ENCODE results near the gene MBD5. TPM values are rescaled to one million over a fixed set of nuclear protein-coding genes. Genes with fewer than 3 reads are reported as not detected.

Gene MBD5
- polyA plus RNA-seq, 2 of the 4 experiments (the other 2 are of a cell fraction), result 5.4 to 24.1 TPM

DNA sequence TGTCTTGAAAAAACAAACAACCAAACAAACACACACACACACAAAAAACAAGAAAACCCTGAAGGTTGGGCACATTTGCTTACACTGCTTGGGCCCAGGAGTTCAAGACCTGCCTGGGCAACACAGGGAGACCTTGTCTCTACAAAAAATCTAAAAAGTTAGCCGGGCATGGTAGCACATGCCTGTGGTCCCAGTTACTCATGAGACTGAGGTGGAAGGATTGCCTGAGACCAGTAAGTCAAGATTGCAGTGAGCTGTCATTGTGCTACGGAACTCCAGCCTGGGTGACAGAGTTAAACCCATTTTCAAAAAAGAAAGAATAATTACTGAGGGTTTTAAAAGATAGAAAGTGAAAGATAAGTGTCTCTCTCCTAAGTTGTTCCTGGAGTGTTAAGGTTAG, 103.4 kb downstream of the MBD5 start:
- CTCF ChIA-PET, result no interaction called here
- Histone ChIP-seq H3K9me3 (no peaks in the 10 kb centered on the region), H3K27ac (no peak overlapping the region), H3K4me3 (no peak overlapping the region), H3K4me2 (no peak overlapping the region), H3K4me1 (no peaks in the 10 kb centered on the region)
- TF ChIP-seq TFCP2L1 (CRISPR knock-in tag; IDR thresholded peaks at IDR 0.05), result no peak
- TF ChIP-seq NR3C1 (IDR thresholded peaks at IDR 0.05), result no peak
- TF ChIP-seq, protein P1, sequence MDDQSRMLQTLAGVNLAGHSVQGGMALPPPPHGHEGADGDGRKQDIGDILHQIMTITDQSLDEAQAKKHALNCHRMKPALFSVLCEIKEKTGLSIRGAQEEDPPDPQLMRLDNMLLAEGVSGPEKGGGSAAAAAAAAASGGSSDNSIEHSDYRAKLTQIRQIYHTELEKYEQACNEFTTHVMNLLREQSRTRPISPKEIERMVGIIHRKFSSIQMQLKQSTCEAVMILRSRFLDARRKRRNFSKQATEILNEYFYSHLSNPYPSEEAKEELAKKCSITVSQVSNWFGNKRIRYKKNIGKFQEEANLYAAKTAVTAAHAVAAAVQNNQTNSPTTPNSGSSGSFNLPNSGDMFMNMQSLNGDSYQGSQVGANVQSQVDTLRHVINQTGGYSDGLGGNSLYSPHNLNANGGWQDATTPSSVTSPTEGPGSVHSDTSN (IDR thresholded peaks at IDR 0.05), result no peak
- TF ChIP-seq RCOR1 (IDR thresholded peaks at IDR 0.05; ENCODE audit: low read depth, low read length), result no peak
- TF ChIP-seq JUNB (IDR thresholded peaks at IDR 0.05), result no peak
- no peak for TF ChIP-seq KDM1A (IDR thresholded peaks at IDR 0.05; ENCODE audit: low read depth)
- TF ChIP-seq HOXB13 (CRISPR knock-in tag; IDR thresholded peaks at IDR 0.05; ENCODE audit: low read depth), result no peak
- no peak for TF ChIP-seq ZNF302 (CRISPR knock-in tag; IDR thresholded peaks at IDR 0.05)
- TF ChIP-seq POLR2A (IDR thresholded peaks at IDR 0.05; ENCODE audit: low read length), result no peak
- TF ChIP-seq, protein P2, sequence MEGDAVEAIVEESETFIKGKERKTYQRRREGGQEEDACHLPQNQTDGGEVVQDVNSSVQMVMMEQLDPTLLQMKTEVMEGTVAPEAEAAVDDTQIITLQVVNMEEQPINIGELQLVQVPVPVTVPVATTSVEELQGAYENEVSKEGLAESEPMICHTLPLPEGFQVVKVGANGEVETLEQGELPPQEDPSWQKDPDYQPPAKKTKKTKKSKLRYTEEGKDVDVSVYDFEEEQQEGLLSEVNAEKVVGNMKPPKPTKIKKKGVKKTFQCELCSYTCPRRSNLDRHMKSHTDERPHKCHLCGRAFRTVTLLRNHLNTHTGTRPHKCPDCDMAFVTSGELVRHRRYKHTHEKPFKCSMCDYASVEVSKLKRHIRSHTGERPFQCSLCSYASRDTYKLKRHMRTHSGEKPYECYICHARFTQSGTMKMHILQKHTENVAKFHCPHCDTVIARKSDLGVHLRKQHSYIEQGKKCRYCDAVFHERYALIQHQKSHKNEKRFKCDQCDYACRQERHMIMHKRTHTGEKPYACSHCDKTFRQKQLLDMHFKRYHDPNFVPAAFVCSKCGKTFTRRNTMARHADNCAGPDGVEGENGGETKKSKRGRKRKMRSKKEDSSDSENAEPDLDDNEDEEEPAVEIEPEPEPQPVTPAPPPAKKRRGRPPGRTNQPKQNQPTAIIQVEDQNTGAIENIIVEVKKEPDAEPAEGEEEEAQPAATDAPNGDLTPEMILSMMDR (IDR thresholded peaks at IDR 0.05), result no peak
- no peak for TF ChIP-seq SREBF2 (IDR thresholded peaks at IDR 0.05)
- no peak for TF ChIP-seq HDAC2 (IDR thresholded peaks at IDR 0.05)
- TF ChIP-seq TP53 (CRISPR knock-in tag; IDR thresholded peaks at IDR 0.05), result no peak
- no peak for DNase-seq (ENCODE audit: low read depth in 1 of 2, low spot score in 1 of 2)
- POLR2A ChIA-PET, result no interaction called here
- ATAC-seq, result no peak
- WGBS (ENCODE audit: missing lambda C conversion rate), result 79% methylated on average over 2 of the region's 2 CpGs
- FAIRE-seq, result no peak

DNA sequence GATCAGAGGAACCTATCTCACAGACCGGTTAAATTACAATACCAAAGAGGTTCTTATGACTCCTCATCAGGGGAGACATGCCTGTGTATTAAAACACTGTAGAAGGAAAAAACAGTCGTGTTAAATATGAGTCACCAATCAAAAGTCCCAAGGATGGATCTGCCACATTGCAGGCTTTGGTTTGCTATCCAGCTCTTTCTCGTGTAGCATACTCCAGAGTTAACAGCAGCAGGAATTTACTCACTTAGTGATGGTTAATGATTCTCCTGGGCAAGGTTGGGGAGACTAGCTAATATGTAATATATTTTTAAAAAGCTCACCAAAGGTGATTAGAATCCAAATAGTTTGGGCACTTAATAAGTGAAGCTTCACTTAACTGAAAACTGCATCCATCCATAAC, 109.7 kb downstream of the MBD5 start:
- ATAC-seq (peak; percentile 89 to 91), DNase-seq (ENCODE audit: low read depth in 1 of 2, low spot score in 1 of 2) (peak; percentile 4 to 41), FAIRE-seq (no peak)
- TF ChIP-seq FOSL2 (IDR thresholded peaks at IDR 0.05), result no peak
- peak; percentile 71 for TF ChIP-seq FOSL2 (CRISPR knock-in tag; IDR thresholded peaks at IDR 0.05)
- no peak for TF ChIP-seq ZNF302 (CRISPR knock-in tag; IDR thresholded peaks at IDR 0.05)
- Histone ChIP-seq H3K4me2 (peak overlapping the region; percentile 64), H3K9me3 (no peaks in the 10 kb centered on the region), H3K4me3 (no peak overlapping the region), H3K4me1 (peaks cover 31% of the 10 kb centered on the region), H3K27ac (peak overlapping the region in 1 of 2 experiments; percentile 62; a peak in 3 of 6 replicates)
- ChIA-PET POLR2A (no interaction called here), CTCF (no interaction called here)
- 2% methylated on average over 3 of the region's 3 CpGs for WGBS (ENCODE audit: missing lambda C conversion rate)

DNA sequence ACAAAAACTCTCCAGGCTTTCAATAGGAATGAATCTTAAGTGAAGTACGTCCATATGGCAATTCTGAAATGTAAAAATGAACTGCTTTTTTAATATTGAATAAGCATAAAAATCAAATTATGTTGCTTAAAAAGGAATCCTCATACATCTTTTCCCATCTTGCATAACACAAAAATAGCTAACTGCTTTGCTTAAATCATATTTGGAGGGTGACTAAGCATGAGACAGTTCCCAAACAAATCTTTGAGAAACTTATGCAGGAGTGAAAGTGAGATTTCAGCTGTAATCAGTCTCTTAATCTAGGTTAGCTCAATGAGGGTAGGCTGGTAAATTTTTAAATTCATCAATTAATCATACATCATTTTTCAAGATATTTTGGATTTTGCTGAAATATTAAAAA, 111.5 kb downstream of the MBD5 start:
- Histone ChIP-seq H3K9me3 (no peaks in the 10 kb centered on the region), H3K4me1 (peaks cover 31% of the 10 kb centered on the region), H3K4me3 (no peak overlapping the region), H3K27ac (no peak overlapping the region), H3K4me2 (peak overlapping the region; percentile 64)
- ChIA-PET POLR2A (no interaction called here), CTCF (no interaction called here)
- TF ChIP-seq CEBPB (IDR thresholded peaks at IDR 0.05) (peak; percentile 46 to 70; a peak in 3 of 4 replicates), FOSL2 (IDR thresholded peaks at IDR 0.05) (no peak), FOSL2 (CRISPR knock-in tag; IDR thresholded peaks at IDR 0.05) (peak; percentile 26; the same call in 1 of the 2 replicates), JUNB (IDR thresholded peaks at IDR 0.05) (peak; percentile 20; the same call in 1 of the 2 replicates)
- TF ChIP-seq, protein P3, sequence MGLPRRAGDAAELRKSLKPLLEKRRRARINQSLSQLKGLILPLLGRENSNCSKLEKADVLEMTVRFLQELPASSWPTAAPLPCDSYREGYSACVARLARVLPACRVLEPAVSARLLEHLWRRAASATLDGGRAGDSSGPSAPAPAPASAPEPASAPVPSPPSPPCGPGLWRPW (IDR thresholded peaks at IDR 0.05), result no peak
- FAIRE-seq (no peak), ATAC-seq (no peak), DNase-seq (ENCODE audit: low read depth in 1 of 2, low spot score in 1 of 2) (no peak)
- WGBS (ENCODE audit: missing lambda C conversion rate), result 53% methylated on average over 1 of the region's 1 CpG

DNA sequence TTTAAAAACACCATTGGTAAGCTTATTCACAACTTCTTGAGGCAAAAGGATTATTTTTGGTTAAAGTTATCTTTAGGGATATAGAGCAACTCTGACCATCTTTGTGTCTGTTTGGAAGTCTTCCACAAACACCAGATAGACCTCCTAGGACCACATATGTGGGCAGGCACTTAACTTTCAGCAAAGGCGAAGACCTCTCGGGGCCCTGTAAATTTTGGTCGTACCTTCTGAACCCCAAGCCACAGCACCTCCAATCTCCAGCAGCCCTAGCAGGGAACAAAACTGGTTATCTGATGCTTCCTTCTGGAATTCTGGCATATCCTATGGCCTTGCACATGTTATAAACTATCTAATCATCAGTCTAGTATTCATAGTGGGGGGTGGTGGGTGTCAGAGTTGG, 114.8 kb downstream of the MBD5 start:
- ATAC-seq (no peak), FAIRE-seq (no peak), DNase-seq (ENCODE audit: low read depth in 1 of 2, low spot score in 1 of 2) (no peak)
- ChIA-PET CTCF (no interaction called here), POLR2A (interaction anchor here (1.3 kb wide), 1 partner anchor 115 kb away, joined by 3 read pairs; the partner anchor contains the start of gene ORC4)
- Histone ChIP-seq H3K4me2 (no peak overlapping the region), H3K4me1 (peaks cover 22% of the 10 kb centered on the region), H3K4me3 (no peak overlapping the region), H3K27ac (no peak overlapping the region), H3K9me3 (no peaks in the 10 kb centered on the region)
- TF ChIP-seq RAD21 (conservative IDR thresholded peaks at IDR 0.05 in 1 of 2, IDR thresholded peaks at IDR 0.05 in 1 of 2), result no peak
- TF ChIP-seq, protein P4, sequence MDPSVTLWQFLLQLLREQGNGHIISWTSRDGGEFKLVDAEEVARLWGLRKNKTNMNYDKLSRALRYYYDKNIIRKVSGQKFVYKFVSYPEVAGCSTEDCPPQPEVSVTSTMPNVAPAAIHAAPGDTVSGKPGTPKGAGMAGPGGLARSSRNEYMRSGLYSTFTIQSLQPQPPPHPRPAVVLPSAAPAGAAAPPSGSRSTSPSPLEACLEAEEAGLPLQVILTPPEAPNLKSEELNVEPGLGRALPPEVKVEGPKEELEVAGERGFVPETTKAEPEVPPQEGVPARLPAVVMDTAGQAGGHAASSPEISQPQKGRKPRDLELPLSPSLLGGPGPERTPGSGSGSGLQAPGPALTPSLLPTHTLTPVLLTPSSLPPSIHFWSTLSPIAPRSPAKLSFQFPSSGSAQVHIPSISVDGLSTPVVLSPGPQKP (IDR thresholded peaks at IDR 0.05; ENCODE audit: low read depth, low read length), result no peak
- no peak for TF ChIP-seq POLR2A (IDR thresholded peaks at IDR 0.05; ENCODE audit: low read length)
- TF ChIP-seq EHMT2 (IDR thresholded peaks at IDR 0.05; ENCODE audit: low read depth), result no peak
- no peak for TF ChIP-seq PHF8 (IDR thresholded peaks at IDR 0.05; ENCODE audit: borderline replicate concordance, low read depth)
- no peak for TF ChIP-seq FOSB (CRISPR knock-in tag; IDR thresholded peaks at IDR 0.05)
- TF ChIP-seq ESRRA (IDR thresholded peaks at IDR 0.05; ENCODE audit: borderline replicate concordance, low read length), result no peak
- TF ChIP-seq ZSCAN20 (CRISPR knock-in tag; IDR thresholded peaks at IDR 0.05), result no peak
- no peak for TF ChIP-seq KDM1A (IDR thresholded peaks at IDR 0.05; ENCODE audit: low read depth)
- WGBS (ENCODE audit: missing lambda C conversion rate), result 87% methylated on average over 3 of the region's 3 CpGs

Measured in A549 (cell line).